Measurements from ENCODE around the gene NACC2. TPM values are rescaled to one million over a fixed set of nuclear protein-coding genes. Genes with fewer than 3 reads are reported as not detected.

The NACC2 gene
- total RNA-seq, 6 experiments from 2014 or later, result 10.9 to 25.8 (median 13.8) TPM

DNA sequence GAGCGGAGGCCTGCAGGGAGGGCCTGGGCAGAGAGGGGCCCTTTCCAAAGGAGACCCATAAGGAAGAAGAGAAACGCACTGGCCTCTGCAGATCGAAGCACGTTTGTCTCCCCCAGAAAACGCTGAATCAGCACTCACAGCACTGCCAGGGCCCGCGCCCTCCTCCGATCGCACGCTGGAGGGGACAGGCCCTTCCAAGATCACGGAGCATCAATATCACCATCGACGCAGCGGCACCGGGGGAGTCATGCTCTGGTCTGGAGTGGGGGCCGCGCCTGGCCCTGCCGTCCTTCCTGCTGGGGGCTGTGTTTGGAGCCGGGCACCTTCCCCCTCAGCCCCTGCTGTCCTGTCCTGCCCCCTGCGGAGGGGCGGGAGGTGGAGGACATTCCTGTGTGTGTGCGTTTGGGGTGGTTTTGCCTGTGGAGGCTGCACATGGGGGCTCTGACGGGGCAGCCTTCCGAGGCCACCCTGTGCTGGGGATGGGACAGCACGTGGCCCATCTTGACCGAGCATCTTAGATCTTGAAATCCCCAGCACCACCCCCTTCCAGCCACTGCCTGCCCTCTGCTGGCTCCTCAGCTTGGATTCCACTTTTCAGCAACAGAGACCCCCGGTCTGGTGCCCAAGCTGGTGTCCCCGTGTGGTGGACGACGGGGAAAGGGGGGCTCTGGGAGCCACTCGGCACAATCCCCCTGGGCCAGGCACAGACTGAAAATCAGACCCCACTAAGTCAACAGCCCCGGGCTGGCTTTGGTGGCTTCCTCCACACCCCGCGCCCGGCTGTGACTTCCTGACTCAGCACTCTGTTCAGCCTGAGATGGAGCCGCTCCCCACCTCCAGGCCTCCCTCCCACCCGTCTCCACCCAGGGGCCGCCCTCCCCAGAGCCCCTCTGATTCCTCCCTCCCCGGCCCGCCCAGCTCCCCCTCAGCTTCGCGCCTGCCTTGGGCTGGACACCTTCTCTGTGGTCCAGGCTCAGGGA lies 15.3 kb upstream of the NACC2 start:
- peak in 1 of 4 donors; percentile 4 for TF ChIP-seq CTCF (IDR thresholded peaks at IDR 0.05)
- no peak for TF ChIP-seq POLR2A (IDR thresholded peaks at IDR 0.05)
- intact Hi-C loops (cut with DNase I), result no loop called here
- ATAC-seq, result peak in 2 of 4 donors; percentile 5 to 7
- Histone ChIP-seq H3K36me3 (no peaks in the 10 kb centered on the region), H3K4me3 (peak overlapping the region in 1 of 3 donors; percentile 41), H3K27ac (peak overlapping the region in 1 of 3 donors; percentile 30), H3K9me3 (no peaks in the 10 kb centered on the region), H3K27me3 (no peaks in the 10 kb centered on the region), H3K4me1 (peaks cover 0 to 13% (median 5%) of the 10 kb centered on the region in 4 donors)
- no peak for DNase-seq
- WGBS (ENCODE audit: insufficient coverage, low coverage, low lambda C conversion rate, missing lambda C conversion rate), result 18% methylated on average over 24 of the region's 42 CpGs

DNA sequence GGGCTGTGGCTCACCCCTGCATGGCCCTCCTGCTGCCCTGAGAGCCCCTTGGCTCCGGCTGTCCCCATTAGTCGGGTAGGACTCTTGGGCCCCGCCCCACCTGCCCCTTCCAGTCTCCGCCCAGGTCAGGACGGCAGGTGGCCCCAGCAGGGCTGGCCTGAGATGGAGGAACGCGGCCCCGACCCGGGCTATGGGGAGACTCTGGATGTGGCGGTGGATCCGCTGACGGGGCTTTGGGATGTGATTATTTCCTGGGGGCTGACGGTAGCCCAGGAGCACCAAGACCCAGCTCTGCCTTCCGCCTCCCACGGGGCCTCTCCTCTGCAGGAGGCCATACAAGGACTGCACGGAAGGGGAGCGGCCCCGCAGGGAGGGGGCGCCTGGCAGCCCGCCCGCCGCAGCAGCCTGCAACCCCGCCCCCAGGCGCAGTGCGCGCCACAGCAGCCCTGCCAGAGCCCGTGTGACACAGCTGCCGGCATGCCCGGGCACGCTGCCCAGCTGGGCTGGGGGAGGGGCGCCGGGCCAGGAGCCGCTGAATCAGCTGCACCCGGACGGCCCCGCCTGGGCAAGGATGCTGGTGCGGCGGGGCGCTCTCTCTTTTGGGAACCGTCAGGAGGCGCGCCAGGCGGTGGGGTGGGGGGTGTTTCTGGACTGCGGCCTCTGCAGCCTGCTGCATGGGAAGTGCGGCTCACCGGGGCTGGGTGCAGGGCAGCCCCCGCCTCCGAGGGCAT lies 14.4 kb upstream of the NACC2 start:
- H3K36me3 ChIP-seq, result no peaks in the 10 kb centered on the region
- H3K27ac ChIP-seq, result peak overlapping the region; percentile 30 to 46 (median 30)
- TF ChIP-seq CTCF (IDR thresholded peaks at IDR 0.05), result peak in 1 of 4 donors; percentile 23
- no peak for TF ChIP-seq POLR2A (IDR thresholded peaks at IDR 0.05)
- peak; percentile 92 to 93 (median 92) for DNase-seq
- H3K27me3 ChIP-seq, result no peaks in the 10 kb centered on the region
- peak overlapping the region; percentile 3 to 41 (median 6) for H3K4me3 ChIP-seq
- ATAC-seq, result peak; percentile 85 to 91 (median 88)
- H3K4me1 ChIP-seq, result peaks cover 0 to 13% (median 5%) of the 10 kb centered on the region in 4 donors
- WGBS (ENCODE audit: insufficient coverage, low coverage, low lambda C conversion rate, missing lambda C conversion rate), result 0% methylated on average over 1 of the region's 48 CpGs
- H3K9me3 ChIP-seq, result no peaks in the 10 kb centered on the region
- intact Hi-C loops (cut with DNase I), result no loop called here

- peak overlapping the region; percentile 30 to 46 (median 30) for H3K27ac ChIP-seq
Measured at GRCh38 chr9:136108648-136109266, 13.7 kb upstream of the NACC2 start.

More at GRCh38 chr9:136108648-136109266, 13.7 kb upstream of the NACC2 start:
- no peak for ATAC-seq
- DNase-seq, result no peak
- Histone ChIP-seq H3K36me3 (no peaks in the 10 kb centered on the region), H3K27me3 (no peaks in the 10 kb centered on the region), H3K9me3 (no peaks in the 10 kb centered on the region), H3K4me1 (peaks cover 0 to 13% (median 5%) of the 10 kb centered on the region in 4 donors), H3K4me3 (peak overlapping the region in 2 of 3 donors; percentile 6 to 41)
- WGBS (ENCODE audit: insufficient coverage, low coverage, low lambda C conversion rate, missing lambda C conversion rate), result 66% methylated on average over 14 of the region's 27 CpGs
- TF ChIP-seq POLR2A (IDR thresholded peaks at IDR 0.05) (no peak), CTCF (IDR thresholded peaks at IDR 0.05) (no peak)
- intact Hi-C loops (cut with DNase I), result no loop called here

Data from right lobe of liver (tissue), 6 donors.